Peyer's patch (tissue), 4 donors: ENCODE results near the gene TMEM107. TPM values are rescaled to one million over a fixed set of nuclear protein-coding genes. Genes with fewer than 3 reads are reported as not detected.

Source experiments
- DNase-seq, 3 donors: peaks; one replicate each; pipeline ENCODE4 v3.0.0-alpha.2; 2017 to 2019
- H3K27ac ChIP-seq, 4 donors: fragments of 200-600 bp; sonication (generic); one replicate each; pipeline ENCODE4 v1.5.1; 2016 to 2019
- H3K27me3 ChIP-seq, 2 donors: fragments of 200-600 bp; sonication (generic); one replicate each; pipeline ENCODE4 v1.5.1; 2019
- H3K36me3 ChIP-seq, 3 donors: fragments of 200-600 bp; sonication (generic); one replicate each; pipeline ENCODE4 v1.5.1; 2016 to 2019
- H3K4me1 ChIP-seq, 4 donors: fragments of 200-600 bp; sonication (generic); one replicate each; pipeline ENCODE4 v1.5.1; 2016 to 2019
- H3K4me3 ChIP-seq, 4 donors: fragments of 200-600 bp; sonication (generic); 1 replicate in 3 of 4; 2 replicates in 1 of 4; pipeline ENCODE4 v1.5.1; 2016 to 2019; ENCODE audit warnings: mild to moderate bottlenecking in 1 of 4
- H3K9me3 ChIP-seq, 4 donors: fragments of 200-600 bp; sonication (generic); one replicate each; pipeline ENCODE4 v1.5.1; 2016 to 2019; ENCODE audit warnings: mild to moderate bottlenecking in 1 of 4
- POLR2A ChIP-seq, 2 donors: fragments of 450-650 bp; IDR thresholded peaks; one replicate each; pipeline ENCODE4 v1.5.1; 2017; ENCODE audit warnings: antibody characterized with exemption in 2 of 2, mild to moderate bottlenecking in 2 of 2, moderate library complexity in 2 of 2
- total RNA-seq, 4 donors: library from RNA; depleted of rRNA; stranded (reverse); fragments of >200 nt; gene quantifications; one replicate each; pipeline ENCODE4 v1.1.0, GENCODE V29; 2016
- TF ChIP-seq, protein P1 (sequence below), 6 experiments: fragments of 450-650 bp in 4 of 6; fragments of 200-600 bp in 2 of 6; sonication (generic) in 1 of 6; IDR thresholded peaks; one replicate each; pipeline ENCODE4 v1.5.1; 2017 to 2019; ENCODE audit warnings: antibody characterized with exemption in 6 of 6, mild to moderate bottlenecking in 3 of 6, moderate library complexity in 1 of 6

Gene TMEM107
- total RNA-seq, 4 donors from 2014 or later, result 6.5 to 27.2 (median 16.4) TPM

DNA sequence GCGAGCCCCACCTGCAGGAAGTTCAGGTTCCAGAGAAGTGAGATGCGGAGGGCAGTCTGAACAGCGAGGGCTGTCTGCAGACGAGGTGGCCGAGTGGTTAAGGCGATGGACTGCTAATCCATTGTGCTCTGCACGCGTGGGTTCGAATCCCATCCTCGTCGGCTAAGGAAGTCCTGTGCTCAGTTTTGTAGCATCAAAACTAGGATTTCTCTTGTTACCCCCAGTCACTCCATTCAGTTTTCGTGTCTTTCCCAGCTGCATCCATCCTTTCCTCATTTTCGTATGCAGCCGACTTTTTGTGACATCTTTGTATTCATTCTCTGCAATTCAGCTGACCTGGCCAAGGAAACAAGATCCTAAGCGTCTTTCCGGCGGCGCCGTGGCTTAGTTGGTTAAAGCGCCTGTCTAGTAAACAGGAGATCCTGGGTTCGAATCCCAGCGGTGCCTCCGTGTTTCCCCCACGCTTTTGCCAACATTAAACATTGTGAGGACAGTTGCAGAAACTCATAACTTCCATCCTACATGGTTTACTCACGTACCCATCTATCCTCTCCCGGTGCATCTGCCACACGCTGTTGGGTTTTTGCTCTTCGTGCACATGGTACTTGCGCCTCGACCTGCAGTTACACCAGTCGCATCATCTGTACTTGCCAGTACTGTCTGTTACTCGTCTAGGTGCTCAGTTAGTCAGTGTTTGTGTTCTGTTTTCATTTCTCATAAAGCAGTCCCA lies 10.8 kb upstream of the TMEM107 start:
- Histone ChIP-seq H3K4me1 (peaks cover 3 to 29% (median 12%) of the 10 kb centered on the region in 4 donors), H3K4me3 (peak overlapping the region; percentile 74 to 93 (median 84)), H3K27me3 (no peaks in the 10 kb centered on the region), H3K27ac (peak overlapping the region; percentile 88 to 99 (median 96)), H3K36me3 (no peaks in the 10 kb centered on the region), H3K9me3 (no peaks in the 10 kb centered on the region)
- peak in 1 of 2 donors; percentile 46 for TF ChIP-seq POLR2A (IDR thresholded peaks at IDR 0.05)
- TF ChIP-seq, protein P1, sequence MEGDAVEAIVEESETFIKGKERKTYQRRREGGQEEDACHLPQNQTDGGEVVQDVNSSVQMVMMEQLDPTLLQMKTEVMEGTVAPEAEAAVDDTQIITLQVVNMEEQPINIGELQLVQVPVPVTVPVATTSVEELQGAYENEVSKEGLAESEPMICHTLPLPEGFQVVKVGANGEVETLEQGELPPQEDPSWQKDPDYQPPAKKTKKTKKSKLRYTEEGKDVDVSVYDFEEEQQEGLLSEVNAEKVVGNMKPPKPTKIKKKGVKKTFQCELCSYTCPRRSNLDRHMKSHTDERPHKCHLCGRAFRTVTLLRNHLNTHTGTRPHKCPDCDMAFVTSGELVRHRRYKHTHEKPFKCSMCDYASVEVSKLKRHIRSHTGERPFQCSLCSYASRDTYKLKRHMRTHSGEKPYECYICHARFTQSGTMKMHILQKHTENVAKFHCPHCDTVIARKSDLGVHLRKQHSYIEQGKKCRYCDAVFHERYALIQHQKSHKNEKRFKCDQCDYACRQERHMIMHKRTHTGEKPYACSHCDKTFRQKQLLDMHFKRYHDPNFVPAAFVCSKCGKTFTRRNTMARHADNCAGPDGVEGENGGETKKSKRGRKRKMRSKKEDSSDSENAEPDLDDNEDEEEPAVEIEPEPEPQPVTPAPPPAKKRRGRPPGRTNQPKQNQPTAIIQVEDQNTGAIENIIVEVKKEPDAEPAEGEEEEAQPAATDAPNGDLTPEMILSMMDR (IDR thresholded peaks at IDR 0.05), result peak in 4 of 6 experiments; percentile 32 to 57 (median 36)
- DNase-seq, result peak; percentile 90 to 97 (median 93)

DNA sequence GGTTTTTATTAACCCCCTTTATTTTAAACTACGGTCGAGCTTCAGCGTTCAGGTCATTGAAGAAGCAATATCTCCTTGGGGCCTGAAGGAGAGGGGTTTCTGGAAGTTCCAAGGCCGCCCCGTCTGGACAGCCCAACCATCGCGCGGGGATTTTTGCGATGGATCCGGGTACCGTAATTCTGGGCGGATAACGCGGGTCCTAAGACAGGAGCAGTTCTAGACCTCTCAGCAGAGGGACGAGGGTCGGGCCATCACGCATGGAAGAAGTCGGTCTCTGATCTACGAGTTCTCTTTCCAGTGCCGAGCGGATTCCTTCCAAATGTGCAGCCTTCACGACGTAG lies 10.2 kb upstream of the TMEM107 start:
- peak overlapping the region; percentile 74 to 93 (median 84) for H3K4me3 ChIP-seq
- H3K36me3 ChIP-seq, result no peaks in the 10 kb centered on the region
- TF ChIP-seq, protein P1 (IDR thresholded peaks at IDR 0.05), result no peak
- TF ChIP-seq POLR2A (IDR thresholded peaks at IDR 0.05), result no peak
- peaks cover 3 to 27% (median 12%) of the 10 kb centered on the region in 4 donors for H3K4me1 ChIP-seq
- H3K27me3 ChIP-seq, result no peaks in the 10 kb centered on the region
- no peak for DNase-seq
- H3K27ac ChIP-seq, result peak overlapping the region; percentile 88 to 99 (median 96)
- H3K9me3 ChIP-seq, result no peaks in the 10 kb centered on the region

DNA sequence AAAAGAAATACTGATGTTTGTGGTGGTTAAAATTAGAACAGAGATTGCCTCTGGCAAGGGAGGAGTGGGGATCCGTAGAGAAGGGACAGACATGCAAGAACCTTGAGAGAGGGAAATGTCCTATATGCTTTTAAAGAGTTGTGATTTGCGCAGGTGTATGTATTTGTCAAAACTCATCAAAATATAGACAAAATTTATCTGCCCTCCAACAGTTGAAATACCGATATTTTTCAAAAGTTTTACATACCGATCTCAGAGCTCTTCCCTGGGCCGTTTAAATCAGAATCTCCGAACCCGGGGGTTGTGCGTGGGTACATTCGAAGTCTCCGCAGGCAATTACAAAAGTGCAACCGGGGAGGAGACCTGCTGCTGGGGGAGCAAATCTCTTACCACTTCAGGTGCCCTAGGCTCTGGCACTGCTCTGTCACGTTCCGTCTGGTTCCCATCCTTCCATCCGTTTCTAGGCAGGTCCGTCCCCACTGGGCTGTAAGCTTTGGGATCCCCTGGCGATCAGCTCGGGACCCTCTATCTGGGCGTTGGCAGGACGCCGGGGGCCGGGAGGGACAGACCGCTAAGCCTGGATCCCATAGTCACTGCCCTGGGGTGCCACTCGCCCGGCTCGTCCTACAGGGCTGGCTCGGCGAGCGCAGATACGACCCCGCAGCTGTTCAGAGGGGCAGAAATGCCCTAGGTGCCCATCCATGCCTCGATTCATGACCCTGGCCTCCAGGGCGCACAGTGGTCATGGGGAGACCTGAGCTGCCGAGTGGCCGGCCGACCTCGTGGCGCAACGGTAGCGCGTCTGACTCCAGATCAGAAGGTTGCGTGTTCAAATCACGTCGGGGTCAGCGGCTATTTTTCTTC lies 9.6 kb upstream of the TMEM107 start:
- Histone ChIP-seq H3K4me1 (peaks cover 3 to 21% (median 12%) of the 10 kb centered on the region in 4 donors), H3K9me3 (no peaks in the 10 kb centered on the region), H3K27me3 (no peaks in the 10 kb centered on the region), H3K27ac (peak overlapping the region; percentile 88 to 99 (median 96)), H3K4me3 (peak overlapping the region; percentile 74 to 93 (median 84)), H3K36me3 (no peaks in the 10 kb centered on the region)
- peak; percentile 36 to 47 for TF ChIP-seq POLR2A (IDR thresholded peaks at IDR 0.05)
- TF ChIP-seq, protein P1 (IDR thresholded peaks at IDR 0.05), result no peak
- DNase-seq, result peak; percentile 92 to 97 (median 95)

DNA sequence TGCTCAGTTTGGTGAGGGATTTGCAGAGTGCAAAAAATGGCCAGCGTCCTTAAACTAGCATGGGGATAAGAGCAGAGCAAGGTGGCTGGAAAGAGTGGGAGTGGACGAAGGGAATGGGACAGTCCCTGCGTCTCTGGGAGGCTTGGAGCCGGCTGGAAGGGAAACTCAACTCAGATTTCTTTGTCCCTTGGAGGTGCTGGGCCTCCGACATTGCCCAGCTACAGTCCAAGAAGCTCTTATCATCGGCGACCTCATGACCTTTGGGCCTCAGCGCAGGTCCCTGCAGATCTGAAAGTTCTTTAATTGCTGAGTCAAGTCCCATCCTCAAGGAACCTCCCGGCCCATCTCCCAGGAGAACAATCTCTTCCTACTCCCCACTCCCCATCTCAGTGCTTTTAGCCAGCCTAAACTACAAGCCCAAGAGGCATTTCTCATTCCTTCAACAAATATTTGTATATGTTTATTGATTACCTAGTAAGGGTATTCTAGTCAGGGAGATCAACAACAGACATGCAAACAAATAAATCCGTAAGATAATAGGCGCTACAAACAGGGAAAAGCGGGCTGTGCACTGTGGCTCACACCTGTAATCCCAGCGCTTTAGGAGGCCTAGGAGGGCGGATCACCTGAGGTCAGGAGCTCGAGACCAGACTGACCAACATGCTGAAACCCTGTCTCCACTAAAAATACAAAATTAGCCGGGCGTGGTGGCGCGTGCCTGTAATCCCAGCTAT lies 985 bp upstream of the TMEM107 start:
- no peak for TF ChIP-seq POLR2A (IDR thresholded peaks at IDR 0.05)
- TF ChIP-seq, protein P1 (IDR thresholded peaks at IDR 0.05), result no peak
- peak overlapping the region in 3 of 4 donors; percentile 47 to 62 (median 61) for H3K4me3 ChIP-seq
- H3K27me3 ChIP-seq, result no peaks in the 10 kb centered on the region
- peak in 1 of 3 donors; percentile 43 for DNase-seq
- peak overlapping the region; percentile 57 to 82 (median 74) for H3K27ac ChIP-seq
- H3K9me3 ChIP-seq, result no peaks in the 10 kb centered on the region
- peaks cover 6 to 28% (median 9%) of the 10 kb centered on the region in 4 donors for H3K4me1 ChIP-seq
- no peaks in the 10 kb centered on the region for H3K36me3 ChIP-seq

DNA sequence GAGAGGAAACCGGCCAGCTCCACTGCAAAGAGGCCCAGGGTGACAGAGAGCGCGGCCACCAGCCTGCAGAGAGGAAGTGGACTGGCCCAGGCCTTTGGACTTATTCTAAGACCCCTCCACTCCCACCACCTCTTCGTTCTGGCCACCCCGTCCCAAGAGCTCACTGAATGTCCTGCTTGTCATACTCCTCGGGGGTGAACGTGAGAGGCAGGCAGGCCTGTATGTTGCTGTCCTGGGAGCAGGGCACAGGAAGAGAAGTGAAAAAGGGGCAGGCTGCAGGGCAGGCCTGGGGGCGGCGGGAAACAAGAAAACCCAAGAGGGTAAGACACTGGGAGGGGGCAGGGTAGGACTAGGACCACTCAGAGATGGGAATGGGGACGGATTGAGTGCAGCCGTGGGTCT lies 384 bp downstream of the TMEM107 start:
- Histone ChIP-seq H3K9me3 (no peaks in the 10 kb centered on the region), H3K27ac (peak overlapping the region; percentile 57 to 82 (median 74)), H3K4me3 (peak overlapping the region; percentile 47 to 62 (median 58)), H3K36me3 (no peaks in the 10 kb centered on the region), H3K4me1 (peaks cover 6 to 28% (median 9%) of the 10 kb centered on the region in 4 donors), H3K27me3 (no peaks in the 10 kb centered on the region)
- TF ChIP-seq POLR2A (IDR thresholded peaks at IDR 0.05), result no peak
- TF ChIP-seq, protein P1 (IDR thresholded peaks at IDR 0.05), result no peak
- DNase-seq, result no peak
